ENCODE data around the gene CAST. TPM values are rescaled to one million over a fixed set of nuclear protein-coding genes. Genes with fewer than 3 reads are reported as not detected.

Gene CAST
- total RNA-seq, 4 donors from 2014 or later = 321 to 971 (median 445) TPM

DNA sequence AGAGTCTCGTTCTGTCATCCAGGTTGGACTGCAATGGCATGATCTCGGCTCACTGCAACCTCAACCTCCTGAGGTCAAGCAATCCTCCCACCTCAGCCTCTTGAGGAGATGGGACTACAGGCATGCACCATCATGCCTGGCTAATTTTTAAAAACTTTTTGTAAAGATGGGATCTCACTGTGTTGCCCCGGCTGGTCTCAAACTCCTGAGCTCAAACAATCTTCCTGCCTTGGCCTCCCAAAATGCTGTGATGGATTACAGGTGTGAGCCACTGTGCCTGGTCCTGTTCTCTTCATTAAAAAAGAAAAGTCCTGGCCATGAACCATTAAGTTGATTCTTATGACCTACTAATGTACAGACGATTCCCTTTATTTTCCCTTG, 90.8 kb downstream of the CAST start:
- Histone ChIP-seq H3K4me3 (no peak overlapping the region), H3K4me1 (peaks cover 16 to 20% of the 10 kb centered on the region in 2 donors), H3K27me3 (no peaks in the 10 kb centered on the region), H3K36me3 (peaks cover 11 to 82% of the 10 kb centered on the region in 2 donors), H3K9me3 (no peaks in the 10 kb centered on the region), H3K27ac (no peak overlapping the region)
- intact Hi-C loops (cut with DNase I; ENCODE audit: low total_unique reads) = loop anchor here (2.0 kb wide), 1 partner anchor 410 kb away; no protein-coding TSS in a partner anchor
- no peak for DNase-seq
- in situ Hi-C loops (cut with MboI; ENCODE audit: low sequenced_read_pairs in 4 of 4) = loop anchor here in 3 of 4 donors (10.0 to 25.0 kb wide), 2 partner anchors 409 to 412 kb away; no protein-coding TSS in a partner anchor
- TF ChIP-seq POLR2A (IDR thresholded peaks at IDR 0.05) = no peak
- TF ChIP-seq, protein P1, sequence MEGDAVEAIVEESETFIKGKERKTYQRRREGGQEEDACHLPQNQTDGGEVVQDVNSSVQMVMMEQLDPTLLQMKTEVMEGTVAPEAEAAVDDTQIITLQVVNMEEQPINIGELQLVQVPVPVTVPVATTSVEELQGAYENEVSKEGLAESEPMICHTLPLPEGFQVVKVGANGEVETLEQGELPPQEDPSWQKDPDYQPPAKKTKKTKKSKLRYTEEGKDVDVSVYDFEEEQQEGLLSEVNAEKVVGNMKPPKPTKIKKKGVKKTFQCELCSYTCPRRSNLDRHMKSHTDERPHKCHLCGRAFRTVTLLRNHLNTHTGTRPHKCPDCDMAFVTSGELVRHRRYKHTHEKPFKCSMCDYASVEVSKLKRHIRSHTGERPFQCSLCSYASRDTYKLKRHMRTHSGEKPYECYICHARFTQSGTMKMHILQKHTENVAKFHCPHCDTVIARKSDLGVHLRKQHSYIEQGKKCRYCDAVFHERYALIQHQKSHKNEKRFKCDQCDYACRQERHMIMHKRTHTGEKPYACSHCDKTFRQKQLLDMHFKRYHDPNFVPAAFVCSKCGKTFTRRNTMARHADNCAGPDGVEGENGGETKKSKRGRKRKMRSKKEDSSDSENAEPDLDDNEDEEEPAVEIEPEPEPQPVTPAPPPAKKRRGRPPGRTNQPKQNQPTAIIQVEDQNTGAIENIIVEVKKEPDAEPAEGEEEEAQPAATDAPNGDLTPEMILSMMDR (IDR thresholded peaks at IDR 0.05 in 4 of 5, conservative IDR thresholded peaks at IDR 0.05 in 1 of 5) = no peak
- ATAC-seq = no peak

DNA sequence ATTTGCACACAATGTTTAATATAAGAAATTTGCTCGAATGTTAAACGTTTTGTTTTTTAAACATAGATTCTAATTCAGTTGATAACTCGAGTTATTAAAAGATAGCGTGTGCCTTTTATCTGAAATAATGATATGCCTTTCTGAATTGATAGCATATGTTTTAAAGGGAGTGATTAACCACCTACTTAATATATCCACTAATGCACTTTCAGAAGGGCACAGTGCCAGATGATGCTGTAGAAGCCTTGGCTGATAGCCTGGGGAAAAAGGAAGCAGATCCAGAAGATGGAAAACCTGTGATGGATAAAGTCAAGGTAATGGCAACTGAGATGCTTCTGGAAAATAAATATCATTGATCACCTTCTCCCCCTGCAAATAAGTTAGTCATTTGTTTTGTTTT, 91.7 kb downstream of the CAST start:
- no peak for ATAC-seq
- Histone ChIP-seq H3K27ac (no peak overlapping the region), H3K27me3 (no peaks in the 10 kb centered on the region), H3K9me3 (no peaks in the 10 kb centered on the region), H3K4me3 (no peak overlapping the region), H3K36me3 (peaks cover 15 to 86% of the 10 kb centered on the region in 2 donors), H3K4me1 (peaks cover 16% of the 10 kb centered on the region in 2 donors)
- TF ChIP-seq, protein P1 (IDR thresholded peaks at IDR 0.05 in 4 of 5, conservative IDR thresholded peaks at IDR 0.05 in 1 of 5) = no peak
- no peak for TF ChIP-seq POLR2A (IDR thresholded peaks at IDR 0.05)
- DNase-seq = no peak
- intact Hi-C loops (cut with DNase I; ENCODE audit: low total_unique reads) = loop anchor here (2.0 kb wide), 1 partner anchor 409 kb away; no protein-coding TSS in a partner anchor
- in situ Hi-C loops (cut with MboI; ENCODE audit: low sequenced_read_pairs in 4 of 4) = loop anchor here in 3 of 4 donors (10.0 to 25.0 kb wide), 2 partner anchors 408 to 411 kb away; no protein-coding TSS in a partner anchor

DNA sequence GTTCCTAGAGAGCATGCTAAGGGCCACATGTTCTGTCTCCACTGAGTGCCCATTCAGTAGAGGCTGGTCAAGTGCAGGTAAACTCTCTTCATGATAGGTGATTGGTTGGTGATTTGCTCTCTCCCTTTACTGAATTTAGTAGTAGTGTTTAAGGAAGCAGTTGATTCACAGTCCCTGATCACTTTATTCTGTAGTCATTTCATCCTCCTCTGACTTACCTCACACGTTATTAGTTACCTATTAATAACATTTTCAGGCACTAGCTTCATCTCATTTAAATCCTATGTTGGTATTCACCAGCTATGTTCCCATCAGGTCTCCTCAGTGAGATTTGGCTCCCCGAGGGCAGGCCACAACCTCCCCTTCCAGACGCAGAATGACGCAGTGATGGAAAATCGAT, 93.7 kb downstream of the CAST start:
- Histone ChIP-seq H3K27me3 (no peaks in the 10 kb centered on the region), H3K27ac (no peak overlapping the region), H3K4me3 (no peak overlapping the region), H3K36me3 (peaks cover 19 to 83% of the 10 kb centered on the region in 2 donors), H3K9me3 (no peaks in the 10 kb centered on the region), H3K4me1 (peaks cover 11 to 14% of the 10 kb centered on the region in 2 donors)
- ATAC-seq = no peak
- TF ChIP-seq, protein P1 (IDR thresholded peaks at IDR 0.05 in 4 of 5, conservative IDR thresholded peaks at IDR 0.05 in 1 of 5) = no peak
- no peak for TF ChIP-seq POLR2A (IDR thresholded peaks at IDR 0.05)
- in situ Hi-C loops (cut with MboI; ENCODE audit: low sequenced_read_pairs in 4 of 4) (loop anchor here in 3 of 4 donors (10.0 to 25.0 kb wide), 2 partner anchors 406 to 409 kb away; no protein-coding TSS in a partner anchor), intact Hi-C loops (cut with DNase I; ENCODE audit: low total_unique reads) (no loop called here)
- no peak for DNase-seq

DNA sequence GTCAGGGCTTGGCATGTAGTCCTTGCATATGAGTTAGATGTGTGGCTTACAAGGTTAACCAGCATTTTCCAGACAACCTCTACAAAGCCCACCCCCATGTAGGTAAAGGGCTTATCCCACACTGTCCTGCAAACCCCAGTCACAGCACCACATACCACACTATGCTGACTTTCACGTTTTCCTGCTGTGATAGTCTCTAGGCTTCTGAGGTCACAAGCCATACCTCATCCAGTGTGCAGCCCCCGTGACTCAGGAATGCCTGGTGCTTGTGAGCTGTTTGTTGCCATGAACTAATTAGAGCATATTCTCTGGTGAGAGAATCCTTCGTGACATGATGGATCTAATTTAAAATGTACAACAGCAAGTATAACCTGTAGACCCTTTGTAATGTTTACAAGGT, 94.8 kb downstream of the CAST start:
- in situ Hi-C loops (cut with MboI; ENCODE audit: low sequenced_read_pairs in 4 of 4) = loop anchor here in 3 of 4 donors (10.0 to 25.0 kb wide), 2 partner anchors 405 to 408 kb away; no protein-coding TSS in a partner anchor
- Histone ChIP-seq H3K36me3 (peaks cover 19 to 91% of the 10 kb centered on the region in 2 donors), H3K4me1 (peaks cover 2 to 3% of the 10 kb centered on the region in 2 donors), H3K27ac (no peak overlapping the region), H3K4me3 (no peak overlapping the region), H3K27me3 (no peaks in the 10 kb centered on the region), H3K9me3 (no peaks in the 10 kb centered on the region)
- ATAC-seq = no peak
- TF ChIP-seq, protein P1 (IDR thresholded peaks at IDR 0.05 in 4 of 5, conservative IDR thresholded peaks at IDR 0.05 in 1 of 5) = no peak
- TF ChIP-seq POLR2A (IDR thresholded peaks at IDR 0.05) = no peak
- intact Hi-C loops (cut with DNase I; ENCODE audit: low total_unique reads) = no loop called here
- DNase-seq = no peak

Measured in gastrocnemius medialis (tissue), 4 donors.